Measurements from ENCODE around the gene HOXC12. TPM values are rescaled to one million over a fixed set of nuclear protein-coding genes. Genes with fewer than 3 reads are reported as not detected.

HOXC12 gene
- total RNA-seq, 1 donor: under 0.01 TPM

DNA sequence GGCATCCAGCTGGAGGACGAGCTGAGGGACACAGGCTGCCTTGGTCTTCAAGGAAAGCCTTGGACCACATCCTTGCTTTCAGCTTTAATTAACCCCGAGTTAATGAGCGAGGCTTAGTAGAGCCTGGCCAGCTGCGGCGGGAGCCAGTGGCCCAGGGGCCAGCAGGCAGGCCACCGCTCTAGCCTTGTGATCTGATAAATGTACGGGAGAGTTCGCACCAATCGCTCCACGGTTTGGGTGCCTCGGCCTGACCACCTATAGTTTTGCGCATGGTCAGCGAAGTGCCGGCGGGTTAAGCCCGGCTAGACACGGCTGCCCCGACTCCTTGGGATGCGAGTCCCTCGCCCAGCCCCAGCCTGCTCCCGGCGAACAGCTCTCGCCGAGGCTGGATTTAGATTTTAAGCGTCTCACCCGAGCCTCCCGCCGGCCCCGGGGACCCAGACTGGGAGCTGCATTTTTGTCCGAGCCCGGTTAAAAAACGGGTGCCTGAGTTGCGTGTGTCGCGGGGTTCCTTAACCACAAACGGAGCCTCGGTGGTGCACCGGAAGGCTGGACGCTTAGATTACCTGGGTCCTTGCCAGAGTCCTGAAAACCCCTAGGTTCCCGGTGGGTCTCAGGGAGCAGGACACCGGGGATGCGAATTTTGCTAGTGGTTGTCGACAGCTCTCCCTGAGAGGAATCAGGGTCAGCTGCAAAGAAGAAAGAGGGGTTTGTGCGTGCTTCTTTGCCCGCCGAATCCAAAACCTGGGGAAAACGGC is 2.9 kb upstream of the HOXC12 start:
- H4K20me1 ChIP-seq (ENCODE audit: insufficient read depth, low read length): no peaks in the 10 kb centered on the region
- H2AFZ ChIP-seq (ENCODE audit: low read length): no peak overlapping the region
- H3K4me1 ChIP-seq (ENCODE audit: insufficient read depth, low read length): no peaks in the 10 kb centered on the region
- no peaks in the 10 kb centered on the region for H3K9me3 ChIP-seq (ENCODE audit: low read depth, low read length)
- H3K4me3 ChIP-seq (ENCODE audit: insufficient read depth, low read length): no peak overlapping the region
- H3K27me3 ChIP-seq (ENCODE audit: insufficient read depth, low read length): peaks cover 96% of the 10 kb centered on the region
- TF ChIP-seq, protein P1, sequence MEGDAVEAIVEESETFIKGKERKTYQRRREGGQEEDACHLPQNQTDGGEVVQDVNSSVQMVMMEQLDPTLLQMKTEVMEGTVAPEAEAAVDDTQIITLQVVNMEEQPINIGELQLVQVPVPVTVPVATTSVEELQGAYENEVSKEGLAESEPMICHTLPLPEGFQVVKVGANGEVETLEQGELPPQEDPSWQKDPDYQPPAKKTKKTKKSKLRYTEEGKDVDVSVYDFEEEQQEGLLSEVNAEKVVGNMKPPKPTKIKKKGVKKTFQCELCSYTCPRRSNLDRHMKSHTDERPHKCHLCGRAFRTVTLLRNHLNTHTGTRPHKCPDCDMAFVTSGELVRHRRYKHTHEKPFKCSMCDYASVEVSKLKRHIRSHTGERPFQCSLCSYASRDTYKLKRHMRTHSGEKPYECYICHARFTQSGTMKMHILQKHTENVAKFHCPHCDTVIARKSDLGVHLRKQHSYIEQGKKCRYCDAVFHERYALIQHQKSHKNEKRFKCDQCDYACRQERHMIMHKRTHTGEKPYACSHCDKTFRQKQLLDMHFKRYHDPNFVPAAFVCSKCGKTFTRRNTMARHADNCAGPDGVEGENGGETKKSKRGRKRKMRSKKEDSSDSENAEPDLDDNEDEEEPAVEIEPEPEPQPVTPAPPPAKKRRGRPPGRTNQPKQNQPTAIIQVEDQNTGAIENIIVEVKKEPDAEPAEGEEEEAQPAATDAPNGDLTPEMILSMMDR (IDR thresholded peaks at IDR 0.05; ENCODE audit: extremely low read depth, low read depth, low read length): no peak
- H3K4me2 ChIP-seq (ENCODE audit: insufficient read depth, low read length): no peak overlapping the region
- no peaks in the 10 kb centered on the region for H3K79me2 ChIP-seq (ENCODE audit: insufficient read depth, low read length)
- no peaks in the 10 kb centered on the region for H3K36me3 ChIP-seq (ENCODE audit: insufficient read depth, low read length)
- DNase-seq (ENCODE audit: insufficient read length, low spot score, missing footprints): peak; percentile 86
- H3K27ac ChIP-seq (ENCODE audit: low read depth, low read length): no peak overlapping the region

DNA sequence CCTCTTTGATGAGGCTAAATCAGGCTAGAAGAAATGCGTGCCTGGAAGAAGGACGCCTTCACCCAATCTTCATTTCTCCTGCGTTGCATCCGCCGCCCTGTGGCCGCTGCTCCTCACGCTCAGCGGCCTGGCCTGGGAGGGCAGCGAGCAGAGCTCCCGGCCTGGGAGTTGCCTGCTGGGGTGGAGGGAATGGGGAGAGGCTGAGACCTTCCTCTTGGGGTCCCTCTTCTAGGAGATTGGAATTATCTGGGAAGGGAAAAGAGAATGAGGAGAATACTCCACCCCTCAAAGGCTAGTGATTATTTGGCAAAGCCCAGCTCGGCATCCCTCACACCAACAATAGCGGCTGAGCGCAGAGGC is 2.4 kb upstream of the HOXC12 start:
- H3K27me3 ChIP-seq (ENCODE audit: insufficient read depth, low read length): peaks cover 96% of the 10 kb centered on the region
- TF ChIP-seq, protein P1 (IDR thresholded peaks at IDR 0.05; ENCODE audit: extremely low read depth, low read depth, low read length): no peak
- no peak overlapping the region for H3K4me3 ChIP-seq (ENCODE audit: insufficient read depth, low read length)
- no peaks in the 10 kb centered on the region for H3K4me1 ChIP-seq (ENCODE audit: insufficient read depth, low read length)
- no peaks in the 10 kb centered on the region for H3K36me3 ChIP-seq (ENCODE audit: insufficient read depth, low read length)
- no peaks in the 10 kb centered on the region for H3K79me2 ChIP-seq (ENCODE audit: insufficient read depth, low read length)
- no peak overlapping the region for H2AFZ ChIP-seq (ENCODE audit: low read length)
- no peaks in the 10 kb centered on the region for H3K9me3 ChIP-seq (ENCODE audit: low read depth, low read length)
- no peak for DNase-seq (ENCODE audit: insufficient read length, low spot score, missing footprints)
- H3K4me2 ChIP-seq (ENCODE audit: insufficient read depth, low read length): no peak overlapping the region
- H4K20me1 ChIP-seq (ENCODE audit: insufficient read depth, low read length): no peaks in the 10 kb centered on the region
- no peak overlapping the region for H3K27ac ChIP-seq (ENCODE audit: low read depth, low read length)

DNA sequence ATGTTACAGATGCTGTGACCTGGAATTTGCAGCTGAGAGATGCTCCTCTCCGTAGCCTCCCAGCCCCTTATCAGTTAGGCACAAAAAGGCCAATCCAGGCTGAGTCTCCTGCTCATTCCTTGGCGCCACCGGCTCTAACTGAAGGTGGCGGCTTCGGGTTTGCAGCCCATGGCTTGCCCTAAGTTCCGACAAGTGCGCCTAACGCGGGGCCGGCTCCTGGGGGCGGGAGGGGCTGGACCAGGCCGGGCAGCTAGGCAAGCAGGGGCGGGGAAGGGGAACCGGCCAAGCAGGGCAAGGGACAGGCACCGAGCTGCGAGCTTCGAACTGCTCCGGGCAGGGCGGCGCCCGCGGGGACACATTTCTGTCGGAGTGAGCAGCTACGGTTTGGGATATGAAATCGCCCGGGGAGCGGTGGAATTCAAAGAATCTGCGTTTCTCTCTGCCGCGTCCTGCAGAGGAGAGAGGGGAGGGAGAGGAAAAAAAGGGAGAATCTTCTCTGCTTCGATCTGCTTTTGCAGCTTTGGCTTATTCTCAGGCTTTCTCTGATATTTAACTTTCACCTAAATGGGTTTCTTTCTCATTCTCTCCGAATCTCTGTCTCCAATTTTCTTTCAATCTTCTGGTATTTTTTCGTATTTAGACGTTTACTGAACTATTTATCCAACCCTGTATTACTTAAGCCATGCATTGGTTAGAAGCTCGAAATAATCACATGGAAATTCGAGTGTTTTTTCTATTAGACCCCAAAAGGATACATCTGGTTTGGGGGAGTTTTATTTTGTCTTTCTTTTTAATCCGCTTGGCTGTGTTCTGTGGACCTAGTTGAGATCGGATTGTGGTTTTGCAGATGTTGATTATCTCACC is 1.6 kb upstream of the HOXC12 start:
- H3K27ac ChIP-seq (ENCODE audit: low read depth, low read length): no peak overlapping the region
- H4K20me1 ChIP-seq (ENCODE audit: insufficient read depth, low read length): no peaks in the 10 kb centered on the region
- no peak overlapping the region for H3K4me3 ChIP-seq (ENCODE audit: insufficient read depth, low read length)
- no peaks in the 10 kb centered on the region for H3K79me2 ChIP-seq (ENCODE audit: insufficient read depth, low read length)
- no peak overlapping the region for H2AFZ ChIP-seq (ENCODE audit: low read length)
- H3K9me3 ChIP-seq (ENCODE audit: low read depth, low read length): no peaks in the 10 kb centered on the region
- H3K4me1 ChIP-seq (ENCODE audit: insufficient read depth, low read length): no peaks in the 10 kb centered on the region
- no peaks in the 10 kb centered on the region for H3K36me3 ChIP-seq (ENCODE audit: insufficient read depth, low read length)
- TF ChIP-seq, protein P1 (IDR thresholded peaks at IDR 0.05; ENCODE audit: extremely low read depth, low read depth, low read length): no peak
- peaks cover 96% of the 10 kb centered on the region for H3K27me3 ChIP-seq (ENCODE audit: insufficient read depth, low read length)
- DNase-seq (ENCODE audit: insufficient read length, low spot score, missing footprints): peak; percentile 80
- H3K4me2 ChIP-seq (ENCODE audit: insufficient read depth, low read length): no peak overlapping the region
